Measurements from ENCODE around the gene SLAMF8. TPM values are rescaled to one million over a fixed set of nuclear protein-coding genes. Genes with fewer than 3 reads are reported as not detected.

The SLAMF8 gene
- total RNA-seq, 1 donor from 2014 or later, result not detected

- no peaks in the 10 kb centered on the region for H3K9me3 Mint-ChIP-seq
These were observed 57.6 kb downstream of the SLAMF8 start for GRCh38 chr1:159884296-159884695.

More at GRCh38 chr1:159884296-159884695, 57.6 kb downstream of the SLAMF8 start:
- no peak overlapping the region for H3K27ac Mint-ChIP-seq
- no peaks in the 10 kb centered on the region for H3K36me3 Mint-ChIP-seq
- H3K4me3 Mint-ChIP-seq, result no peak overlapping the region
- DNase-seq (ENCODE audit: low spot score in 2 of 2, unreplicated experiment in 2 of 2), result no peak
- H3K4me1 Mint-ChIP-seq, result no peaks in the 10 kb centered on the region
- no peaks in the 10 kb centered on the region for H3K27me3 Mint-ChIP-seq (ENCODE audit: low read depth)
- TF ChIP-seq CTCF (IDR thresholded peaks at IDR 0.05; ENCODE audit: unreplicated experiment), result no peak

Other genes starting within 250 kb of the SLAMF8 start
- gene APCS, start 239.0 kb upstream of the SLAMF8 start, total RNA-seq, result not detected in 3 replicates
- not detected in 3 replicates for gene CRP, start 112.3 kb upstream of the SLAMF8 start, total RNA-seq
- 40.1 to 42.1 TPM (median 41.3 TPM) in 3 replicates for gene DUSP23, start 45.9 kb upstream of the SLAMF8 start, total RNA-seq
- 0.60 to 0.62 TPM (median 0.61 TPM) in 3 replicates for gene FCRL6, start 24.5 kb upstream of the SLAMF8 start, total RNA-seq
- gene VSIG8, start 35.8 kb downstream of the SLAMF8 start, total RNA-seq, result not detected in 3 replicates
- gene CFAP45, start 73.3 kb downstream of the SLAMF8 start, total RNA-seq, result 0.18 to 0.20 TPM (median 0.20 TPM) in 3 replicates
- 41.6 to 46.2 TPM (median 44.6 TPM) in 3 replicates for gene TAGLN2, start 98.6 kb downstream of the SLAMF8 start, total RNA-seq
- gene IGSF9, start 118.7 kb downstream of the SLAMF8 start, total RNA-seq, result 75.8 to 77.5 TPM (median 76.9 TPM) in 3 replicates
- not detected in 3 replicates for gene SLAMF9, start 127.4 kb downstream of the SLAMF8 start, total RNA-seq
- gene PIGM, start 205.1 kb downstream of the SLAMF8 start, total RNA-seq, result 17.0 to 17.9 TPM (median 17.3 TPM) in 3 replicates
- 0.14 to 0.27 TPM (median 0.22 TPM) in 3 replicates for gene KCNJ10, start 243.3 kb downstream of the SLAMF8 start, total RNA-seq